ENCODE measurements around the gene FXN.
"Not testable (repeated sequence)": the region's sequence is repeated elsewhere in the genome, so short reads cannot be mapped to it uniquely, and the experiment has no call there.

FXN gene

GRCh38 chr9:69035438-69036308 lies at the start of gene FXN:
Gene FXN, plus strand, starts transcription at chr9:69035752. Its CDS starts 31 bp downstream, at chr9:69035783.
- Histone ChIP-seq H3K9ac (ENCODE audit: low read depth in 1 of 2, low read length in 2 of 2) (peak within 1 kb of the TSS; percentile 80 to 98), H3K27ac (ENCODE audit: low read depth, low read length) (peak within 1 kb of the TSS; percentile 65), H3K4me1 (ENCODE audit: control insufficient read depth in 1 of 2, insufficient read depth in 2 of 2, low read length in 2 of 2) (peaks cover 11% of the 10 kb centered on the region in 2 donors), H3K9me3 (ENCODE audit: control insufficient read depth in 1 of 2, low read length in 2 of 2) (no peaks in the 10 kb centered on the region), H3K27me3 (ENCODE audit: control insufficient read depth in 1 of 2, insufficient read depth in 2 of 2, low read length in 2 of 2) (no peaks in the 10 kb centered on the region), H3K36me3 (ENCODE audit: control insufficient read depth in 1 of 2, insufficient read depth in 2 of 2, low read length in 2 of 2) (no peaks in the 10 kb centered on the region), H3K4me3 (ENCODE audit: low read depth in 1 of 2, low read length in 2 of 2) (peak within 1 kb of the TSS; percentile 98 to 99)

GRCh38 chr9:68986949-68987348 lies 48.6 kb upstream of the FXN start:
- peaks cover 4 to 17% of the 10 kb centered on the region in 2 donors for H3K36me3 ChIP-seq (ENCODE audit: control insufficient read depth in 1 of 2, insufficient read depth in 2 of 2, low read length in 2 of 2)
- not testable (repeated sequence) for H3K4me3 ChIP-seq (ENCODE audit: low read depth in 1 of 2, low read length in 2 of 2)

GRCh38 chr9:68991457-68991856 lies 44.1 kb upstream of the FXN start:
- Histone ChIP-seq H3K36me3 (ENCODE audit: control insufficient read depth in 1 of 2, insufficient read depth in 2 of 2, low read length in 2 of 2) (peaks cover 9 to 23% of the 10 kb centered on the region in 2 donors), H3K4me1 (ENCODE audit: control insufficient read depth in 1 of 2, insufficient read depth in 2 of 2, low read length in 2 of 2) (no peaks in the 10 kb centered on the region), H3K9me3 (ENCODE audit: control insufficient read depth in 1 of 2, low read length in 2 of 2) (no peaks in the 10 kb centered on the region), H3K27ac (ENCODE audit: low read depth, low read length) (no peak overlapping the region), H3K9ac (ENCODE audit: low read depth in 1 of 2, low read length in 2 of 2) (no peak overlapping the region), H3K27me3 (ENCODE audit: control insufficient read depth in 1 of 2, insufficient read depth in 2 of 2, low read length in 2 of 2) (no peaks in the 10 kb centered on the region), H3K4me3 (ENCODE audit: low read depth in 1 of 2, low read length in 2 of 2) (no peak overlapping the region)

More at GRCh38 chr9:68986949-68987348, 48.6 kb upstream of the FXN start:
- not testable (repeated sequence) for H3K9me3 ChIP-seq (ENCODE audit: control insufficient read depth in 1 of 2, low read length in 2 of 2); H3K27me3 ChIP-seq (ENCODE audit: control insufficient read depth in 1 of 2, insufficient read depth in 2 of 2, low read length in 2 of 2); H3K4me1 ChIP-seq (ENCODE audit: control insufficient read depth in 1 of 2, insufficient read depth in 2 of 2, low read length in 2 of 2); H3K9ac ChIP-seq (ENCODE audit: low read depth in 1 of 2, low read length in 2 of 2); H3K27ac ChIP-seq (ENCODE audit: low read depth, low read length)

- Histone ChIP-seq H3K9ac (ENCODE audit: low read depth in 1 of 2, low read length in 2 of 2) (no peak overlapping the region), H3K4me3 (ENCODE audit: low read depth in 1 of 2, low read length in 2 of 2) (no peak overlapping the region), H3K27me3 (ENCODE audit: control insufficient read depth in 1 of 2, insufficient read depth in 2 of 2, low read length in 2 of 2) (no peaks in the 10 kb centered on the region), H3K27ac (ENCODE audit: low read depth, low read length) (no peak overlapping the region), H3K9me3 (ENCODE audit: control insufficient read depth in 1 of 2, low read length in 2 of 2) (no peaks in the 10 kb centered on the region), H3K36me3 (ENCODE audit: control insufficient read depth in 1 of 2, insufficient read depth in 2 of 2, low read length in 2 of 2) (peaks cover 11 to 23% of the 10 kb centered on the region in 2 donors), H3K4me1 (ENCODE audit: control insufficient read depth in 1 of 2, insufficient read depth in 2 of 2, low read length in 2 of 2) (peaks cover 4 to 7% of the 10 kb centered on the region in 2 donors)
These were observed 39.8 kb upstream of the FXN start for GRCh38 chr9:68995776-68996175.

- Histone ChIP-seq H3K9me3 (ENCODE audit: control insufficient read depth in 1 of 2, low read length in 2 of 2) (no peaks in the 10 kb centered on the region), H3K36me3 (ENCODE audit: control insufficient read depth in 1 of 2, insufficient read depth in 2 of 2, low read length in 2 of 2) (peaks cover 9 to 22% of the 10 kb centered on the region in 2 donors), H3K9ac (ENCODE audit: low read depth in 1 of 2, low read length in 2 of 2) (no peak overlapping the region), H3K27me3 (ENCODE audit: control insufficient read depth in 1 of 2, insufficient read depth in 2 of 2, low read length in 2 of 2) (no peaks in the 10 kb centered on the region), H3K27ac (ENCODE audit: low read depth, low read length) (no peak overlapping the region), H3K4me3 (ENCODE audit: low read depth in 1 of 2, low read length in 2 of 2) (no peak overlapping the region), H3K4me1 (ENCODE audit: control insufficient read depth in 1 of 2, insufficient read depth in 2 of 2, low read length in 2 of 2) (peaks cover 4 to 7% of the 10 kb centered on the region in 2 donors)
These were observed 39.1 kb upstream of the FXN start for GRCh38 chr9:68996462-68996861.

GRCh38 chr9:68997666-68998065 lies 37.9 kb upstream of the FXN start:
- H3K27me3 ChIP-seq (ENCODE audit: control insufficient read depth in 1 of 2, insufficient read depth in 2 of 2, low read length in 2 of 2): no peaks in the 10 kb centered on the region
- peaks cover 4 to 7% of the 10 kb centered on the region in 2 donors for H3K4me1 ChIP-seq (ENCODE audit: control insufficient read depth in 1 of 2, insufficient read depth in 2 of 2, low read length in 2 of 2)
- H3K36me3 ChIP-seq (ENCODE audit: control insufficient read depth in 1 of 2, insufficient read depth in 2 of 2, low read length in 2 of 2): peaks cover 7 to 23% of the 10 kb centered on the region in 2 donors
- H3K9ac ChIP-seq (ENCODE audit: low read depth in 1 of 2, low read length in 2 of 2): no peak overlapping the region
- H3K9me3 ChIP-seq (ENCODE audit: control insufficient read depth in 1 of 2, low read length in 2 of 2): no peaks in the 10 kb centered on the region
- no peak overlapping the region for H3K27ac ChIP-seq (ENCODE audit: low read depth, low read length)
- H3K4me3 ChIP-seq (ENCODE audit: low read depth in 1 of 2, low read length in 2 of 2): no peak overlapping the region

GRCh38 chr9:68998385-68998784 lies 37.2 kb upstream of the FXN start:
- H3K27me3 ChIP-seq (ENCODE audit: control insufficient read depth in 1 of 2, insufficient read depth in 2 of 2, low read length in 2 of 2): no peaks in the 10 kb centered on the region
- no peak overlapping the region for H3K27ac ChIP-seq (ENCODE audit: low read depth, low read length)
- peaks cover 4 to 7% of the 10 kb centered on the region in 2 donors for H3K4me1 ChIP-seq (ENCODE audit: control insufficient read depth in 1 of 2, insufficient read depth in 2 of 2, low read length in 2 of 2)
- H3K4me3 ChIP-seq (ENCODE audit: low read depth in 1 of 2, low read length in 2 of 2): no peak overlapping the region
- peaks cover 7 to 19% of the 10 kb centered on the region in 2 donors for H3K36me3 ChIP-seq (ENCODE audit: control insufficient read depth in 1 of 2, insufficient read depth in 2 of 2, low read length in 2 of 2)
- H3K9me3 ChIP-seq (ENCODE audit: control insufficient read depth in 1 of 2, low read length in 2 of 2): no peaks in the 10 kb centered on the region
- H3K9ac ChIP-seq (ENCODE audit: low read depth in 1 of 2, low read length in 2 of 2): no peak overlapping the region

GRCh38 chr9:68998812-68999211 lies 36.7 kb upstream of the FXN start:
- H3K4me3 ChIP-seq (ENCODE audit: low read depth in 1 of 2, low read length in 2 of 2): no peak overlapping the region
- H3K27ac ChIP-seq (ENCODE audit: low read depth, low read length): no peak overlapping the region
- no peak overlapping the region for H3K9ac ChIP-seq (ENCODE audit: low read depth in 1 of 2, low read length in 2 of 2)
- peaks cover 4 to 7% of the 10 kb centered on the region in 2 donors for H3K4me1 ChIP-seq (ENCODE audit: control insufficient read depth in 1 of 2, insufficient read depth in 2 of 2, low read length in 2 of 2)
- no peaks in the 10 kb centered on the region for H3K9me3 ChIP-seq (ENCODE audit: control insufficient read depth in 1 of 2, low read length in 2 of 2)
- peaks cover 7 to 23% of the 10 kb centered on the region in 2 donors for H3K36me3 ChIP-seq (ENCODE audit: control insufficient read depth in 1 of 2, insufficient read depth in 2 of 2, low read length in 2 of 2)
- H3K27me3 ChIP-seq (ENCODE audit: control insufficient read depth in 1 of 2, insufficient read depth in 2 of 2, low read length in 2 of 2): no peaks in the 10 kb centered on the region

GRCh38 chr9:68999393-69000105 lies 36.0 kb upstream of the FXN start:
- H3K9ac ChIP-seq (ENCODE audit: low read depth in 1 of 2, low read length in 2 of 2): no peak overlapping the region
- H3K27me3 ChIP-seq (ENCODE audit: control insufficient read depth in 1 of 2, insufficient read depth in 2 of 2, low read length in 2 of 2): no peaks in the 10 kb centered on the region
- H3K36me3 ChIP-seq (ENCODE audit: control insufficient read depth in 1 of 2, insufficient read depth in 2 of 2, low read length in 2 of 2): peaks cover 7 to 27% of the 10 kb centered on the region in 2 donors
- no peaks in the 10 kb centered on the region for H3K9me3 ChIP-seq (ENCODE audit: control insufficient read depth in 1 of 2, low read length in 2 of 2)
- no peak overlapping the region for H3K27ac ChIP-seq (ENCODE audit: low read depth, low read length)
- H3K4me3 ChIP-seq (ENCODE audit: low read depth in 1 of 2, low read length in 2 of 2): no peak overlapping the region
- H3K4me1 ChIP-seq (ENCODE audit: control insufficient read depth in 1 of 2, insufficient read depth in 2 of 2, low read length in 2 of 2): peaks cover 4 to 7% of the 10 kb centered on the region in 2 donors

GRCh38 chr9:69001921-69002320 lies 33.6 kb upstream of the FXN start:
- H3K27ac ChIP-seq (ENCODE audit: low read depth, low read length): no peak overlapping the region

More at GRCh38 chr9:69001921-69002320, 33.6 kb upstream of the FXN start:
- Histone ChIP-seq H3K9ac (ENCODE audit: low read depth in 1 of 2, low read length in 2 of 2) (no peak overlapping the region), H3K4me3 (ENCODE audit: low read depth in 1 of 2, low read length in 2 of 2) (no peak overlapping the region), H3K4me1 (ENCODE audit: control insufficient read depth in 1 of 2, insufficient read depth in 2 of 2, low read length in 2 of 2) (peaks cover 4 to 7% of the 10 kb centered on the region in 2 donors), H3K9me3 (ENCODE audit: control insufficient read depth in 1 of 2, low read length in 2 of 2) (no peaks in the 10 kb centered on the region), H3K36me3 (ENCODE audit: control insufficient read depth in 1 of 2, insufficient read depth in 2 of 2, low read length in 2 of 2) (peaks cover 5 to 37% of the 10 kb centered on the region in 2 donors), H3K27me3 (ENCODE audit: control insufficient read depth in 1 of 2, insufficient read depth in 2 of 2, low read length in 2 of 2) (no peaks in the 10 kb centered on the region)

Measured in duodenal mucosa (tissue), 2 donors.